Nasal cavity respiratory epithelium epithelial cell of viscerocranial mucosa (primary cell): ENCODE measurements around the gene KXD1. TPM values are rescaled to one million over a fixed set of nuclear protein-coding genes. Genes with fewer than 3 reads are reported as not detected.

Experiments
- total RNA-seq: library from RNA; depleted of rRNA; stranded (reverse); fragments of >200 nt; gene quantifications from 2 replicates; pipeline ENCODE4 v1.2.3, GENCODE V29; 2014

KXD1 gene, protein sequence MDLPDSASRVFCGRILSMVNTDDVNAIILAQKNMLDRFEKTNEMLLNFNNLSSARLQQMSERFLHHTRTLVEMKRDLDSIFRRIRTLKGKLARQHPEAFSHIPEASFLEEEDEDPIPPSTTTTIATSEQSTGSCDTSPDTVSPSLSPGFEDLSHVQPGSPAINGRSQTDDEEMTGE
- total RNA-seq: 47.2 and 53.5 TPM in 2 replicates

DNA sequence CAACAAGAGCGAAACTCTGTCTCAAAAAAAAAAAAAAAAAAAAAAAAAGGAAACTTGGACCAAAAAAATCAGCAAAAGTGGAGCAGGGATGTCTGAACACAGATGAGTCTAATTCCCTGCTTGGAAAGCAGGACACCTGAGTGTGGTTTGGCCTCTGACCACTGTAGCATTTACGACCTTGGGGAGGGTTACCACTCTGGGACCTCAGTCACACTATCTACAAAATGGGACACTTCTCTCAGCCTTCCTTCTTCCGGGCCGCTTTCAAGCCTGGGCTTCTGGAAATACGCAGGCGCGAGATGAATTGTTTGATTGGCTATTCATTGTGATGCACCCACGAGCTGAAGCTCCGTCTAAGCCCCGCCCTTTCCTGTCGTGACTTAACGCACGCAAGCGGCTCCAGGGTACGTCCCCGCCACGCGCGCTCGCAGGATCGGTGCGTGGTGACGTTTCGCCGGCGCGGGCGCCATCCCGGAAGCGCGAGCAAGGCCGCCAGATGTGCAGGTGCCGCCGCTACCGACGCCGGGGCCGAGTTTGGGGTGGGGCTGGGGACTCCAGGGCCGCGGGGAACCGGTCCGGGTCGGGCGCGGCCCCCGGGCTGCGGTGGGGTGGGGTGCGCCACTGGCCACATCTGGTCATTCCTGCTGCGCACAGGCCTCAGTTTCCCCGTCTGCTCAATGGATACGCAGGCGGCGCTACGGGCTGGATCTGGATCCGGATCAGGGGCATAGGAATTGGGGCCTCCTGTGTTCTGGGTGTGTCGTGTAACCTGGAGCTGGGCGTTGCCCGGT is at the start of gene KXD1:
KXD1 (plus strand) TSS at position 460 of the 791 bp plus-strand sequence. CDS start 4,187 bp downstream, outside the sequence.

DNA sequence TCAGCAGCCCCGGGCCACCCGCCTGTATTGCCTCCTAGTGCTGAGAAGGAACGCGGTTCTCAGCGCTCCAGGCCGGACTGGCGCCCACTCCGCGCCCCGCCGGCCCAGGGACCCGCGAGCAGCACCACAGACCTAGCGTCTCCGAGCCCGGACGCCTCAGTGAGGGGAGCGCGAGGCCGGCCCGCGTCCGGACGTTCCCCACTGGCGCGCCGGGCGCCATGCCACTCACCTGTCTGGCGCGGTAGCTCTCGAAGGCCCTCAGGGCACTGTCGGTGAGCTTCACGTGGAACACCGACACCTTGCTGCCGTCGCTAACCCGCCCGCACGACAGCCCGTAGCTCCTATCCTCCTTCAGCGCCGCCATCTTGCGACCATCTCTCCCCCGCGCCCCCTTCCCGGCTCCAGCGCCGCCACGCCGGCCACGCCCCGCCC is 36.0 kb upstream of the KXD1 start, which contains the start of gene ELL:
ELL (minus strand) TSS at position 379 of the 432 bp plus-strand sequence; CDS start at position 364, 15 bp downstream.

DNA sequence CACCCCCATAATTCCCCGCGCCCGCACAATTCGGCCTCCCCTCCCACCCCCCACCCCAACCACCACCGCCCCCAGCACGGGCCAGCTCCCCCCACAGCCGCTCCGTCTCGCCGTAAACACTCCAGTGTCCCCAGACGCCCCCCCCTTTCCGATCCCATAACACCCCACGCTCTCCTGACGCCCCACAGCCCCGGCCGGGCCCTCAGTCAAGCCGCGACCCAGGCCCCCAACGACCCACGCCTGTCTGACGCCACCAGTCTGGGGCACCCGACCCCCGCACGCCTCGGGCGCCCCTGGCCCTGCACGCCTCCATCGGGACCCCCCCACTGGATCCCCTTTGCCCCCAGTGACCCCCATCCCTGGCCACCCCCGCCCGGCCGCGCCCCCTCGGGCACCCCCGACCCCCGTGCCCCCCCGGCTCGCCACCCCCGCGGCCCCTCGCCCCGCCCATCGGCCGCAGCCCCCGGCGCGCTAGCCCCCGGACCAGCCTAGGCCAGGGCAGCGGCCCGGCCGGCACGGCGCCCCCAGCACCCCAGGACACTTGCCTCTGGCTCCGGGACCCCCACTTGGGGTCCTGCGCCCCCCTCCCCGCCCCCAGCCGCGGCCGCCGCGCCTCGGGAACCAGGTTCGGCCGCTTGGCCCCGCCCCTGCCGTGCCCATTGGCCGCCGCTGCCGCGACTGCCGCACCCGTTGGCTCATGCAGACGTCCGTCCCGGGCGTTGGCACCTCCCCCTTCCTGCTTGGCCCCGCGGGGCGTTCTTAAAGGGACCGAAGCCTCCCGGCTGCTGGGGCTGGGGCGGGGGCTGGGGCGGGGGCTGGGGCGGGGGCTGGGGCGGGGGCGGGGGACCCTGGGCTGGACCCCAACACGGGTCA is 14.5 kb upstream of the KXD1 start, which contains the start of gene FKBP8:
FKBP8 (minus strand) TSS at position 633 of the 873 bp plus-strand sequence. CDS start 1,603 bp downstream, outside the sequence.

DNA sequence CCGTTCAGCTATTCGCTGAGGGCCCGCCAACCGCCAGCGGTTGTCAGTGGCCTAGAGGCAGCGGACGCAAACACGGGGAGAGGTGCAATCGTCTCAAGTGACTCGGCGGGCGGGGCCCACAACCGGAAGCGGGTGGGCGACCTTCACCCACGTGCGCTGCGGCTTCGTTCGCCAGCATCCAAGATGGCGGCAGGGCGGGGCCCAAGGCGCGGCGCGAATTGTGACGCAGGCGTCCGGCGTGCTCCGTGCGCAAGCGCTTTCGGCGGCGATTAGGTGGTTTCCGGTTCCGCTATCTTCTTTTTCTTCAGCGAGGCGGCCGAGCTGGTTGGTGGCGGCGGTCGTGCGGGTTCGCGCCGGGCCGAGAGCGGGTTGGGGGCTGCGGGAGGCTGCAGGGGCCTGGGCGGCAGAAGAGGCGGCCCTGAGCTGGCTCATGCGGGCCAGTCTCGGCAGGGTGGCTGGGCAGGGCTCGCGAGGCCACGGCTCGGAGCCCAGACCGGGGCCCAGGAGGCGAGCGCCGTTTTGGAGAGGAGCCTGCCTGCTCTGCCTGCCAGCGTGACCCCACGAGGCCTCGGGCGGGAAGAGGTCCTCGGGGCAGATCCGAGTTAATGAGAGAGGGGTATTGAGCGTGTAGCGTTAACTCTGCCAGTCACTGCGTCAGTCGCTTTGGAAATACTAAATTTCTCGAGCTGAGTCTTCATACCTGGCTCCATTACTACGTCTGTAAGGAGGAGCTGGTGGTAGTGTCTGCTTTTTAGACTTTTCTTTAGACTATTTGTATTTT is 14.1 kb downstream of the KXD1 start, which contains the start of gene UBA52:
UBA52 (plus strand) TSS at position 294 of the 781 bp plus-strand sequence. CDS start 1,444 bp downstream, outside the sequence.

DNA sequence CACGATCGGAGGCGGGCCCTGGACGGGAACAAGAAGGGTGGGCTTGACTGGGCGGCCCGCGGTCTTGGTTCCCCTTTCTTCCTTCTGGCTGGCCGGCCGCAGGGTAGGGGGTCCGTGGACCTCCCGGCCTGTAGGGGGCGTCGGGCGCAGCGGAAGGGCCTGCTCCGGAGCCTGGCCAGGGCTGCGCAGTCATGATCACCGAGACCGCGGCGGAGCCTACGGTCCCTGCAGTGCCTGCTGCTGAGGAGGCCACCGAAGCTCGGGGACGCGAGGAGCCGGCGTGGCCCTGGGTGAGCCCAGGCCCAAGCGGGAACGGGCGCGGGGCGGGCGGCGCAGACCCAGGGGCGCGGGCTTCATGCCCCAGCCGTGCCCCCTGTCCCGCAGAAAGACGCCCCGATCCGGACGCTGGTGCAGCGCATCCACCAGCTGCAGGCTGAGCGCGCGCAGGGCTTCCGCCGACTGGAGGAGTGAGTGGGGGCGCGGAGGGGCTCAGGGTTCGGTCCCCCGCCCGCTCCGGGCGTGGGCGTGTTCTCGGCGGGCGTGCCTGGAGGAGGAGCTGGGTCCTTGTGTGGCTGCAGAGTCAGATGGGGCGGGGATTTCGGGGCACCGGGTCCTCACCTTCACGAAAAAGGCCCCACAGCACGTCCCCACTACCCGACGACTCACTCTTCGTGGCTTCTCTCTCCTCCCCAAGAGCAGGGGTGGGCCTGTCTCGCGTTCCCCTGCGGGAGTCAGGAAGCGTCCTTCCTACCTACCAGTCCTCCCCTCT is 31.1 kb downstream of the KXD1 start, which contains the start of gene REX1BD:
REX1BD (plus strand) TSS at position 188 of the 769 bp plus-strand sequence; CDS start at position 192, 4 bp downstream.

DNA sequence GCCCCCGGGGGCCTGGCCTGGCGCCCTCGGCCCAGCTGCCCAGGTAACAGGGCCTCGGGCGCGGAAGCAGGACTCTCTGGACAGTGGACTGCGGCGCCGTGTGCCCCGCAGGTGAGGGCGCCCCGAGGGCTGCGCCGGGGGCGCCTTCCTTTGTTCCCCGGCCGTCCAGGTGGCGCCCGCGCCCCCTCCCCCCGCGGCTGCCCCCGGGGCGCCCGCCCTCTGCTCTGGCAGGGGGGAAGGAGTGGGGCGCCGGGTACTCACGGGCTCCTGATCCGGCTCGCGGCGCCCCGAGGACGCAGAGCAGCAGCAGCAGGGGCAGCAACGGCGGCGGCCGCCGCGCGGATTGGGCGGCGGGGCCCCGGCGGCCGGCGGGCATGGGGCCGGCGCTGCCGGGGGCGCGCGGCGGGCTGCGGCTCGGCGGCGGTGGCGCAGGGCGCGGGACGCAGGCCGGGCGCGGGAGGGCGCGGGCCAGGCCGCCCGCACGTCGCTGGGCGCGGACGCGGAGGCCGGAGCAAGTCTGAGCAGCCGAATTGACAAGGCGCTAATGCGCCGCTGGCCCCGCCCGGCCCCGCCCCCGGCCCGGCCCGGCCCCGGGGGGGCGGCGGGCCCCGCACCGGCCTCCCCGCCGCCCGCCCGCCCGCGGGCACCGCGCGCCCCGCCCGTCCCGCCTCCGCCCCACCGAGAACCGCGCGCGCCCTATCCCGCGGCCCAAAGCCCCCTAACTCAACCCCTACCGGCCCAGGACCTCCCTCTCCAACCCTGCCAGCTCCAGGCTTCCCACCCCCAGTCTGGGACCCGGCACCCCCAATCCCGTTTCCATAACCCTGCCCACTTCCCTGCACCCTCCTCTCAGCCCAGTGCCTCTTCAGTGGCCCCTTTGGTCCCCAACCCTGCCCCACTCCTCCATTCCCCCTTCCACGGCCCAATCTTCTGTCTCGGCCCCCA is 48.9 kb downstream of the KXD1 start, which contains the start of gene CRLF1:
CRLF1 (minus strand) TSS at position 519 of the 945 bp plus-strand sequence; CDS start at position 376, 143 bp downstream.

DNA sequence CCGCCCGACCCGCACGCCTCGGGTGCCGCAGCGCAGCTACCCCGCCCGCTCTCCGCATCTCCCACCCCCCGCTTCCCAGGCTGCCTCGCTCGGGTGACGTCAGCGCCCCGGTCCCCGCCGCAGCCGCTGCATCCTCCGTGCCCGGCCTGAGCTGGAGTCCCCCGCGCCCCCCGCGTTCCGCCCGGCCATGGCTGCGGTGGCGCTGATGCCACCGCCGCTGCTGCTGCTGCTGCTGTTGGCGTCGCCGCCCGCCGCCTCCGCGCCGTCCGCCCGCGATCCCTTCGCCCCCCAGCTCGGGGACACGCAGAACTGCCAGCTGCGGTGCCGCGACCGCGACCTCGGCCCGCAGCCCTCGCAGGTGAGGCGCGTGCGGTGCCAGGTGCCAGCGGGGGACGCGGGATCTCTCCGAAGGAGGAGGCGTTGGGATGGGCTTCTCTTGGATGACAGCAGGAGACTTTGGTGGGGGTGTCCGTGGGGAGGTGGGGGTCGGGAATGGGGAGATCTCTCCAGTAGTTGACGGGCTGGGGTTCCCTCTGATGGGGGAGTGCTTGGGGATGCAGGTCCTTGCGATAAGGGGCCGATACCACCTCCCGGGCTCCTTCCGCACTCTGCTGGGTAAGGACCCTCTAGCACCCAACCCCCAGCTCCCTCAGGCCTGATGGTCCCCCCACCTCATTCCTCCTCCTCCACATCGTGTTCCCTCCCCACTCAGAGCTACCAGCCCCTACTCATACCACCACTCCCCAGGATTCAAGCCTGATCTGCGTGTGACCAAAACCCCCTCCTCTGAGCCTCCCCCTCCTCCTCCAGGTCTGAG is 55.3 kb downstream of the KXD1 start, which contains the start of gene TMEM59L:
TMEM59L (plus strand) TSS at position 99 of the 817 bp plus-strand sequence; CDS start at position 188, 89 bp downstream.

Other genes starting within 250 kb of the KXD1 start
- 114 and 182 TPM in 2 replicates for gene LSM4, start 234.8 kb upstream of the KXD1 start, total RNA-seq
- 15.3 and 17.4 TPM in 2 replicates for gene PGPEP1, start 217.3 kb upstream of the KXD1 start, total RNA-seq
- gene GDF15, start 171.7 kb upstream of the KXD1 start, total RNA-seq: 172 and 183 TPM in 2 replicates
- gene LRRC25, start 160.2 kb upstream of the KXD1 start, total RNA-seq: 0.07 TPM in 1 of 2 replicates, not detected in the other
- 13.7 and 17.4 TPM in 2 replicates for gene SSBP4, start 138.5 kb upstream of the KXD1 start, total RNA-seq
- 18.8 and 40.4 TPM in 2 replicates for gene ISYNA1, start 119.7 kb upstream of the KXD1 start, total RNA-seq
- 13.7 and 17.2 TPM in 2 replicates for gene ELL, start 35.8 kb upstream of the KXD1 start, total RNA-seq
- gene FKBP8, start 14.3 kb upstream of the KXD1 start, total RNA-seq: 163 and 204 TPM in 2 replicates
- gene UBA52, start 14.0 kb downstream of the KXD1 start, total RNA-seq: 608 and 661 TPM in 2 replicates
- gene REX1BD, start 30.9 kb downstream of the KXD1 start, total RNA-seq: 22.6 and 27.5 TPM in 2 replicates
- gene CRLF1, start 48.9 kb downstream of the KXD1 start, total RNA-seq: 6.5 TPM in 1 of 2 replicates, not detected in the other
- 0.14 and 1.0 TPM in 2 replicates for gene TMEM59L, start 55.0 kb downstream of the KXD1 start, total RNA-seq
- 6.5 and 10.1 TPM in 2 replicates for gene KLHL26, start 79.2 kb downstream of the KXD1 start, total RNA-seq
- gene CRTC1, start 125.8 kb downstream of the KXD1 start, total RNA-seq: 1.0 and 1.9 TPM in 2 replicates
- gene COMP, start 233.4 kb downstream of the KXD1 start, total RNA-seq: 0.07 TPM in 1 of 2 replicates, not detected in the other